Astrocyte of the spinal cord (primary cell): Measurements from ENCODE around the gene LRRTM4.

Source experiments
- DNase-seq: peaks from one replicate; pipeline ENCODE4 v3.0.0; 2011; ENCODE audit warnings: low read depth, low spot score
- H3K4me3 ChIP-seq: 2 replicates; pipeline ENCODE4 v1.5.1; 2011; ENCODE audit warnings: low read depth, mild to moderate bottlenecking, low read length, moderate library complexity
- in situ Hi-C: cut with HindIII; loops from 2 replicates; pipeline ENCODE4 v1.10.0; 2017; ENCODE audit warnings: low sequenced_read_pairs
- TF ChIP-seq, protein P1 (sequence below): IDR thresholded peaks from 2 replicates; pipeline ENCODE4 v1.5.1; 2012; ENCODE audit warnings: low read depth, mild to moderate bottlenecking, low read length, inconsistent platforms

The LRRTM4 gene

DNA sequence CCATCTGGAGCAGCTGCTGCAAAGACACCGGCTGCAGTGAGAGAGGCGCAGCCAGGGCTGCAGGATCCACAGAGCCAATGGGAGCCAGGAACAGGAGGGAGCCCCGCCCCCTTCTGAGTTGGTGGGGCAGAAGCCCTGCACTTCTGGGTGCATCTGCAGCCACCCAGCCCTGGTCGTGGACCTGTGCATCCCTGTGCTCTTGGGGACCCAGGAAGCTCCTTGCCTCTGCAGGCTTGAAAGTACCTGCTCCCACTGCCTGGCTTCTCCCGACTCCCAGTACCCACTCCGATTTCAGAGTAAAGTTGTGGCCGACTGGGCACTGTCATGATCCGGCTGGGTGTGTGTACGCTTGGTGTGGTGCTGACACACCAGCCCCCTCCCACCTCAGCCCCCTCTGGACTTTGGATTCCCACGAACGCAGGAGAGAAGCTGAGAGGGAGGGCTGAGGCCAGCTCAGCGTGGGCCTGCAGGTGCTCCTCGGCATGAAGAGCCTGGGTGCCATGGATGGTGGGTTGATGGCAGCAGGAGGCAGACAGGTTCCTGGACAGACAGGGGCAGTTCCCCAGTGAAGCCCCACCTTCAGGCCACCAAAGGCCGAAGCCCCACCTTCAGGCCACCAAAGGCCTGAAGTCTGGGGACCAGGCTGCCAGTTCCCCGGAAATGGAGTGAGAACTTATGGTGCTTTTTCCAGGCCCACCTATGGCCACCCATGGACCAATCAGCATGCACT is 34.9 kb downstream of the LRRTM4 start:
- TF ChIP-seq, protein P1, sequence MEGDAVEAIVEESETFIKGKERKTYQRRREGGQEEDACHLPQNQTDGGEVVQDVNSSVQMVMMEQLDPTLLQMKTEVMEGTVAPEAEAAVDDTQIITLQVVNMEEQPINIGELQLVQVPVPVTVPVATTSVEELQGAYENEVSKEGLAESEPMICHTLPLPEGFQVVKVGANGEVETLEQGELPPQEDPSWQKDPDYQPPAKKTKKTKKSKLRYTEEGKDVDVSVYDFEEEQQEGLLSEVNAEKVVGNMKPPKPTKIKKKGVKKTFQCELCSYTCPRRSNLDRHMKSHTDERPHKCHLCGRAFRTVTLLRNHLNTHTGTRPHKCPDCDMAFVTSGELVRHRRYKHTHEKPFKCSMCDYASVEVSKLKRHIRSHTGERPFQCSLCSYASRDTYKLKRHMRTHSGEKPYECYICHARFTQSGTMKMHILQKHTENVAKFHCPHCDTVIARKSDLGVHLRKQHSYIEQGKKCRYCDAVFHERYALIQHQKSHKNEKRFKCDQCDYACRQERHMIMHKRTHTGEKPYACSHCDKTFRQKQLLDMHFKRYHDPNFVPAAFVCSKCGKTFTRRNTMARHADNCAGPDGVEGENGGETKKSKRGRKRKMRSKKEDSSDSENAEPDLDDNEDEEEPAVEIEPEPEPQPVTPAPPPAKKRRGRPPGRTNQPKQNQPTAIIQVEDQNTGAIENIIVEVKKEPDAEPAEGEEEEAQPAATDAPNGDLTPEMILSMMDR: no peak
- no peak for DNase-seq
- in situ Hi-C loops: no loop called here
- H3K4me3 ChIP-seq: no peak overlapping the region

DNA sequence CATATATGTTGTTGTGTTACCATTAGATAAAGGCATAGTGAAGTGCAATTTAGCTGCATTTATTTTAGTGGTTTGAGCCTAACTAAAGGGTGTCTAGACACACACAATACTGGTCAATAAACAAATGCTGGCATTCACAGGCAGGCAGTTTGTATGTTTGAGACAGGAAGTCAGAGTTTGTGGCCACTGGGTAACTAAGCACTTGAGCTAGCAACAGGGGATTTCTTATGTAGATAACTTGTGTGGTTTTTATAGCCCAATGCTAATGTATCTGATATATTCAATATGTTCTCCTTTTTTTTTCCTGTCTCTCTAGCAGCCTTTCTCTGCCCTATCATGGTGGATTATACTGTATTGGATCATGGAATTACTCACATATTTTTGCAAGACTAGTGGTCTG is 38.1 kb downstream of the LRRTM4 start:
- peak; percentile 17 for DNase-seq
- in situ Hi-C loops: no loop called here
- TF ChIP-seq, protein P1: no peak

DNA sequence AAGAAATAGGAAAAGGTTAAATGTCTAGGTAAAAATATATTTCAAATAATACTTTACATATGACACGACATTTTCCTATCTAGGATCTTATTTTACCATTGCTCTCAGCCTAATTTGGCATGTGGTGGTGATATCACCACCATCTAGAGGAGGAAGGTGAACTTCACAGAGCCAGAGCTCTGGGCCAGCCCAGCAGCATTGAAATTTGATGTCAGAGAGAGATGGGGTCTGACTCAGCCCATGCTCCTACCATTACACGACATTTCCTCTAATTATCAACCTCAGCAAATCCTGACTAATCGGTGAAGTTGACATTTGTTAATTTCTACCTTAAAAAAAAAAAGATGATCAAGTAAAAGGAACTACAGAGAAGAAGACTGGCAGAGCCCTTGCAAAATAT is 42.3 kb downstream of the LRRTM4 start:
- H3K4me3 ChIP-seq: no peak overlapping the region
- in situ Hi-C loops: no loop called here
- peak; percentile 43 for DNase-seq
- TF ChIP-seq, protein P1: no peak

More for the DNA sequence above, 38.1 kb downstream of the LRRTM4 start:
- no peak overlapping the region for H3K4me3 ChIP-seq

DNA sequence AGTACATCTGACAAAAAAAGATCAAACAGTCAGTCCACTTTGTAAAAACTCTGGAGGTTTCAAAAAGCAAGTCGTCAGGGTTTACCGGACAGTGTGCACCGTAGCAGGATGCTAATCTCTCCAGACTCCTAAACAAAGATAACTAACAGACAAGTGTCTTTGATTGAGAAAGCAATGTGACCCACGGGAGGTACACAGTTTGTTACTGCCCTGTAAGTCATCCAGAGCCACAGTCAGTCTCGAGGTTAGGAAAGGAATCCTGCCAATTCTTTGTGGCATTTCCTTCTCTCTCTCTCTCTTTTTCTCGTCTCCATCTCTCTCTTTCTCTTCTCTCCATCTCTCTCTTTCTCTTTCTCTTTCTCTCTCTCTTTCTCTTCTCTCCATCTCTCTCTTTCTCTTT is 42.8 kb downstream of the LRRTM4 start:
- H3K4me3 ChIP-seq: no peak overlapping the region
- peak; percentile 10 for DNase-seq
- in situ Hi-C loops: no loop called here
- TF ChIP-seq, protein P1: no peak

DNA sequence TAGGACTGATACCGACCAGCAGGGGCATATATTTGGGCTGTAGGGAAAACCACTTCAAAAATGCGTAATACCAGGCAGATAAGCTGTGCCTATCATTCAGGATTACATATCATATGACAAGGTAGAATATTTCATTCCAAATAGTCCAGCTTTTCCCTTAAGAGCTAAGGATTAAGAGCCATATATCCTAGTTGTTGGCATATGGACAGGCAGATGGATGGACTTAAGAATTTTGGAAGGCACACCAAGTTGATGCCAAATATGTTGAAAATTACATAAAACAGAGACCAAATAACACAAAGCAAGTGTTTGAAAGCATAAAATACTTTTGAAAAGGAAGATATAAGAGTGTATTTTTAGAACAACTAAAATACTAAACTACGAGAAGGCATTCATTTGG is 52.1 kb downstream of the LRRTM4 start:
- TF ChIP-seq, protein P1: no peak
- DNase-seq: no peak
- no peak overlapping the region for H3K4me3 ChIP-seq
- in situ Hi-C loops: no loop called here

DNA sequence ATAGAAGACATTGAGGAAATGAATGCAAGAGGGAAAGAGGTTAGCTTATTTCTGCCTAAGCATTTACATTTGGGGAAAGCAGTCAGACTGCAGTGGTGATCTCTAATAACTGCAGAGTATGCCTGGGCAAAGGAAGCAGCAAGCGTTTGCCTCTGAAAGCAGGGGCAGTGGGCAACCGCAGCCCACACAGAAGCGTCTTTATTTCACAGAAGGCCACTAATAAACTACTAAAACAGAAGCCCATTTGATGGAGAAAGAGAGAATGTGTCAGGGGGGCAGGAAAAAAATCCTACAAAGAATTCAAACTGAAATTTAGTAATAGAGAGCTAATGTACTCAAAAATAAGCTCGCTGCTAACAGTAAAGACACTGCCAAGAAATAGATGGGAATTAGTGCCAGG is 53.1 kb downstream of the LRRTM4 start:
- no peak for DNase-seq
- H3K4me3 ChIP-seq: no peak overlapping the region
- TF ChIP-seq, protein P1: no peak
- in situ Hi-C loops: no loop called here
